IMR-90 (cell line): ENCODE measurements around the gene NXN. TPM values are rescaled to one million over a fixed set of nuclear protein-coding genes. Genes with fewer than 3 reads are reported as not detected.

Experiments
- ATAC-seq: fragments of 200-7000 bp; cut with Tn5 transposase; 2 replicates; pipeline ENCODE4 v1.9.1; 2020; ENCODE audit warnings: low read depth, mild to moderate bottlenecking, moderate library complexity
- BruUV-seq: library from RNA; stranded (reverse); fragments of 400-500 nt; replicated peaks from 2 replicates; lab custom pipeline; 2021; lab: Mats Ljungman, UMichigan
- CTCF ChIA-PET: fragments of 300-600 bp; formaldehyde crosslinking; extraction: SDS; loops from one replicate; lab custom pipeline; 2021; ENCODE audit warnings: antibody characterized with exemption; lab: Yijun Ruan, JAX
- POLR2A ChIA-PET: fragments of 300-600 bp; sonication (Branson Sonifier 250); formaldehyde crosslinking; loops from one replicate; lab custom pipeline; 2022; ENCODE audit warnings: antibody characterized with exemption; ENCODE audit not compliant: unreplicated experiment; lab: Charles Lee
- DNase-seq: peaks from one replicate; pipeline ENCODE4 v3.0.0; 2013
- H2AFZ ChIP-seq: replicated peaks from 2 replicates; pipeline ENCODE3; 2013; ENCODE audit warnings: low read length, mild to moderate bottlenecking; ENCODE audit not compliant: poor library complexity
- H2AK5ac ChIP-seq: 2 replicates; pipeline ENCODE4 v1.6.1; 2013; ENCODE audit warnings: low read depth, low read length, inconsistent platforms
- H2AK9ac ChIP-seq: replicated peaks from 2 replicates; pipeline ENCODE3; 2013; ENCODE audit warnings: mild to moderate bottlenecking, low read depth, low read length, moderate library complexity; ENCODE audit not compliant: poor library complexity
- H2BK120ac ChIP-seq: 2 replicates; pipeline ENCODE4 v1.6.1; 2013; ENCODE audit warnings: low read depth, low read length, inconsistent platforms
- H2BK15ac ChIP-seq: 3 replicates; pipeline ENCODE4 v1.6.1; 2013; ENCODE audit warnings: low read depth, low read length, inconsistent platforms
- H2BK20ac ChIP-seq: 2 replicates; pipeline ENCODE4 v1.6.1; 2013; ENCODE audit warnings: low read depth, mild to moderate bottlenecking, inconsistent platforms, low read length, moderate library complexity
- H2BK5ac ChIP-seq: 2 replicates; pipeline ENCODE4 v1.6.1; 2013; ENCODE audit warnings: mild to moderate bottlenecking, low read depth, low read length, inconsistent platforms; ENCODE audit not compliant: poor library complexity, severe bottlenecking
- H3K14ac ChIP-seq: replicated peaks from 2 replicates; pipeline ENCODE4 v1.6.1; 2013; ENCODE audit warnings: low read depth, low read length, inconsistent platforms
- H3K18ac ChIP-seq: 2 replicates; pipeline ENCODE4 v1.6.1; 2013; ENCODE audit warnings: low read depth, low read length, control low read depth
- H3K23ac ChIP-seq: 2 replicates; pipeline ENCODE4 v1.6.1; 2013; ENCODE audit warnings: low read depth, low read length, inconsistent platforms
- H3K27ac ChIP-seq: 2 replicates; pipeline ENCODE4 v1.5.1; 2013; ENCODE audit warnings: mild to moderate bottlenecking, control low read depth, low read length; ENCODE audit not compliant: insufficient read depth
- H3K27me3 ChIP-seq: 2 replicates; pipeline ENCODE4 v1.6.1; 2013; ENCODE audit warnings: low read length; ENCODE audit not compliant: control insufficient read depth, insufficient read depth
- H3K36me3 ChIP-seq: 2 replicates; pipeline ENCODE4 v1.6.1; 2013; ENCODE audit warnings: low read length, mixed read lengths; ENCODE audit not compliant: control insufficient read depth, insufficient read depth
- H3K4ac ChIP-seq: 2 replicates; pipeline ENCODE4 v1.6.1; 2013; ENCODE audit warnings: low read depth, low read length, inconsistent platforms
- H3K4me1 ChIP-seq: 2 replicates; pipeline ENCODE4 v1.6.1; 2013; ENCODE audit warnings: low read length, mixed read lengths; ENCODE audit not compliant: control insufficient read depth, insufficient read depth
- H3K4me2 ChIP-seq: 2 replicates; pipeline ENCODE4 v1.6.1; 2013; ENCODE audit warnings: low read depth, mild to moderate bottlenecking, control low read depth, low read length, moderate library complexity
- H3K4me3 ChIP-seq: 2 replicates; pipeline ENCODE4 v1.5.1; 2013; ENCODE audit warnings: low read depth, mild to moderate bottlenecking, control low read depth, low read length, moderate library complexity; ENCODE audit not compliant: insufficient read depth
- H3K56ac ChIP-seq: 2 replicates; pipeline ENCODE4 v1.6.1; 2013; ENCODE audit warnings: low read length, inconsistent platforms; ENCODE audit not compliant: insufficient read depth; ENCODE audit errors: extremely low read depth
- H3K79me1 ChIP-seq, 2 experiments: 2 replicates each; pipeline ENCODE4 v1.6.1; 2013; ENCODE audit warnings: low read length in 2 of 2, inconsistent platforms in 1 of 2, low read depth in 1 of 2
- H3K9ac ChIP-seq: 2 replicates; pipeline ENCODE4 v1.6.1; 2013; ENCODE audit warnings: low read depth, low read length, control low read depth
- H3K9me1 ChIP-seq: 2 replicates; pipeline ENCODE4 v1.6.1; 2013; ENCODE audit warnings: low read length, inconsistent platforms; ENCODE audit not compliant: insufficient read depth
- H3K9me3 ChIP-seq: 2 replicates; pipeline ENCODE4 v1.6.1; 2013; ENCODE audit warnings: low read length; ENCODE audit not compliant: control insufficient read depth, insufficient read depth
- H4K20me1 ChIP-seq: 2 replicates; pipeline ENCODE4 v1.6.1; 2013; ENCODE audit warnings: low read length, inconsistent platforms; ENCODE audit not compliant: insufficient read depth
- H4K5ac ChIP-seq: 2 replicates; pipeline ENCODE4 v1.6.1; 2013; ENCODE audit warnings: mild to moderate bottlenecking, low read depth, low read length, control low read depth
- H4K8ac ChIP-seq, 2 experiments: 2 replicates each; pipeline ENCODE4 v1.6.1; 2013; ENCODE audit warnings: low read depth in 2 of 2, low read length in 2 of 2, control low read depth in 1 of 2, inconsistent platforms in 1 of 2
- H4K91ac ChIP-seq: 2 replicates; pipeline ENCODE4 v1.6.1; 2013; ENCODE audit warnings: low read depth, low read length, inconsistent platforms; ENCODE audit not compliant: insufficient read depth
- BHLHE40 ChIP-seq: fragments of 150-350 bp; IDR thresholded peaks from 2 replicates; pipeline ENCODE4 v1.6.1; 2016; ENCODE audit warnings: mild to moderate bottlenecking, low read depth, low read length
- CEBPB ChIP-seq: IDR thresholded peaks from 2 replicates; pipeline ENCODE4 v1.6.1; 2012; ENCODE audit warnings: low read depth, low read length, improper control_type of control experiment
- CHD1 ChIP-seq: IDR thresholded peaks from 2 replicates; pipeline ENCODE4 v1.6.1; 2012; ENCODE audit warnings: low read depth, low read length, improper control_type of control experiment
- FOS ChIP-seq: fragments of 150-350 bp; IDR thresholded peaks from 2 replicates; pipeline ENCODE4 v1.6.1; 2016; ENCODE audit warnings: low read depth, low read length
- MAFK ChIP-seq: IDR thresholded peaks from 2 replicates; pipeline ENCODE4 v1.6.1; 2012; ENCODE audit warnings: low read depth, low read length, improper control_type of control experiment
- MAZ ChIP-seq: IDR thresholded peaks from 2 replicates; pipeline ENCODE4 v1.6.1; 2012; ENCODE audit warnings: low read depth, mild to moderate bottlenecking, low read length, improper control_type of control experiment, moderate library complexity, borderline replicate concordance
- MXI1 ChIP-seq: IDR thresholded peaks from 2 replicates; pipeline ENCODE4 v1.6.1; 2012; ENCODE audit warnings: low read depth, mild to moderate bottlenecking, low read length, moderate library complexity, borderline replicate concordance
- NFE2L2 ChIP-seq: fragments of 150-350 bp; IDR thresholded peaks from 2 replicates; pipeline ENCODE4 v1.6.1; 2016; ENCODE audit warnings: low read depth, mild to moderate bottlenecking, low read length
- POLR2A ChIP-seq: IDR thresholded peaks from 2 replicates; pipeline ENCODE4 v1.6.1; 2012; ENCODE audit warnings: mild to moderate bottlenecking, low read depth, low read length
- RAD21 ChIP-seq: IDR thresholded peaks from 2 replicates; pipeline ENCODE4 v1.6.1; 2012; ENCODE audit warnings: low read length, improper control_type of control experiment
- RFX5 ChIP-seq: IDR thresholded peaks from 2 replicates; pipeline ENCODE4 v1.8.0; 2012; ENCODE audit warnings: low read depth, mild to moderate bottlenecking, low read length, moderate library complexity
- SMC3 ChIP-seq: fragments of 150-350 bp; IDR thresholded peaks from 2 replicates; pipeline ENCODE4 v1.6.1; 2016; ENCODE audit warnings: low read depth, mild to moderate bottlenecking, antibody characterized with exemption, low read length, moderate library complexity
- WGBS, 2 experiments: methylation state at CpG; one replicate each; pipeline versions ENCODE4 v1.1.5 to v1.1.7; 2013; ENCODE audit warnings: missing lambda C conversion rate in 2 of 2; ENCODE audit not compliant: insufficient read length in 1 of 2; ENCODE audit errors: extremely low coverage in 2 of 2; 5-methylcytosine and 5-hydroxymethylcytosine counted together
- dilution Hi-C: fragments of 300-500 bp; cut with HindIII; formaldehyde crosslinking; loops from one replicate; pipeline ENCODE4 v1.14.3; 2018; ENCODE audit warnings: low sequenced_read_pairs; ENCODE audit not compliant: unreplicated experiment
- in situ Hi-C: fragments of 300-500 bp; cut with MboI; formaldehyde crosslinking; loops from 3 replicates; pipeline ENCODE4 v1.14.3; 2019; ENCODE audit warnings: low sequenced_read_pairs, inconsistent platforms, mixed read lengths
- intact Hi-C: fragments of 100-400 bp; cut with micrococcal nuclease; formaldehyde crosslinking; loops from 2 replicates; pipeline ENCODE4 v1.10.0; 2022
- polyA plus RNA-seq, 3 experiments: library from polyadenylated mRNA; depleted of rRNA; stranded (reverse); fragments of >200 nt; gene quantifications; 2 replicates each; pipeline ENCODE4 v1.2.3, GENCODE V29; 2012; ENCODE audit warnings: low replicate concordance in 1 of 3
- total RNA-seq: library from RNA; depleted of rRNA; stranded (reverse); fragments of >200 nt; gene quantifications from 2 replicates; pipeline ENCODE4 v1.2.3, GENCODE V29; 2012

The NXN gene
- total and polyA plus RNA-seq, 2 of the 4 experiments (the other 2 are of a cell fraction), result 52.5 to 116 TPM

GRCh38 chr17:896953-897661 lies 82.5 kb downstream of the NXN start:
- Histone ChIP-seq H2BK120ac (peak overlapping the region; percentile 80), H3K27me3 (no peaks in the 10 kb centered on the region), H3K4ac (peak overlapping the region; percentile 66), H3K9ac (no peak overlapping the region), H4K91ac (peak overlapping the region; percentile 48), H4K5ac (peak overlapping the region; percentile 57), H2BK5ac (peak overlapping the region; percentile 52), H3K27ac (peak overlapping the region; percentile 72), H3K18ac (peak overlapping the region; percentile 55), H3K9me3 (no peaks in the 10 kb centered on the region), H2BK15ac (no peak overlapping the region; the same call in 2 of the 3 replicates), H3K36me3 (peaks cover 4% of the 10 kb centered on the region), H3K23ac (peak overlapping the region; percentile 57; the same call in 1 of the 2 replicates), H3K56ac (0 out of 2 replicates have a peak overlapping the region, but pooled peaks have one; percentile 8), H3K9me1 (peaks cover 16% of the 10 kb centered on the region), H3K4me2 (peak overlapping the region; percentile 54), H2AFZ (peak overlapping the region; percentile 56), H2AK5ac (peak overlapping the region; percentile 91), H4K20me1 (peaks cover 35% of the 10 kb centered on the region), H3K79me1 (peaks cover 10 to 55% of the 10 kb centered on the region in 2 experiments), H3K14ac (peak overlapping the region; percentile 59), H2AK9ac (peak overlapping the region; percentile 5), H3K4me1 (peaks cover 24% of the 10 kb centered on the region), H4K8ac (peak overlapping the region in 1 of 2 experiments; percentile 53; a peak in 1 of 4 replicates), H2BK20ac (peak overlapping the region; percentile 73), H3K4me3 (no peak overlapping the region)
- peak; percentile 24 for ATAC-seq
- WGBS, 2 experiments, result 58% methylated on average over 18 of the region's 29 CpGs; no CpG with 5 or more reads in 1 of the 2 experiments
- intact Hi-C loops, result no loop called here
- ChIA-PET POLR2A (no interaction called here), CTCF (interaction anchor here (0.6 kb wide), 1 partner anchor 30 kb away, joined by 3 read pairs; no protein-coding TSS in a partner anchor)
- dilution Hi-C loops, result no loop called here
- in situ Hi-C loops, result no loop called here
- BruUV-seq, result no TSS peak
- TF ChIP-seq CEBPB (no peak), CHD1 (no peak), FOS (0 out of 2 replicates have a peak, but pooled peaks have one; percentile 7), NFE2L2 (no peak), SMC3 (no peak), BHLHE40 (peak; percentile 66), RFX5 (no peak), MAFK (no peak), RAD21 (no peak), MAZ (no peak), MXI1 (peak; percentile 38; the same call in 1 of the 2 replicates), POLR2A (no peak)
- peak; percentile 75 for DNase-seq
